Right lobe of liver (tissue), 6 donors: ENCODE results near the gene ANKRD29. TPM values are rescaled to one million over a fixed set of nuclear protein-coding genes. Genes with fewer than 3 reads are reported as not detected.

Experiments used
- ATAC-seq, 4 donors: fragments of 200-7000 bp; cut with Tn5 transposase; one replicate each; pipeline ENCODE4 v1.9.1; 2020; ENCODE audit warnings: mild to moderate bottlenecking in 4 of 4, moderate library complexity in 4 of 4
- DNase-seq, 3 donors: peaks; one replicate each; pipeline ENCODE4 v3.0.0-alpha.2; 2020
- H3K27ac ChIP-seq, 3 donors: fragments of 200-600 bp; one replicate each; pipeline ENCODE4 v1.8.0; 2022
- H3K27me3 ChIP-seq, 2 donors: fragments of 200-600 bp; one replicate each; pipeline ENCODE4 v1.8.0; 2022
- H3K36me3 ChIP-seq, 4 donors: fragments of 200-600 bp; sonication (generic) in 1 of 4; one replicate each; pipeline versions ENCODE4 v1.5.1 to v1.8.0; 2017 to 2022; ENCODE audit warnings: control low read depth in 1 of 4
- H3K4me1 ChIP-seq, 4 donors: fragments of 200-600 bp; sonication (generic) in 1 of 4; one replicate each; pipeline versions ENCODE4 v1.5.1 to v1.8.0; 2017 to 2022; ENCODE audit warnings: control low read depth in 1 of 4
- H3K4me3 ChIP-seq, 3 donors: fragments of 200-600 bp; one replicate each; pipeline ENCODE4 v1.8.0; 2022
- H3K9me3 ChIP-seq, 4 donors: fragments of 200-600 bp; sonication (generic) in 1 of 4; one replicate each; pipeline versions ENCODE4 v1.5.1 to v1.8.0; 2017 to 2022; ENCODE audit warnings: control low read depth in 1 of 4
- CTCF ChIP-seq, 4 donors: fragments of 200-600 bp in 3 of 4; fragments of 450-650 bp in 1 of 4; IDR thresholded peaks; one replicate each; pipeline versions ENCODE4 v1.5.1 to v1.8.0; 2016 to 2022; ENCODE audit warnings: antibody characterized with exemption in 4 of 4, mild to moderate bottlenecking in 2 of 4
- POLR2A ChIP-seq: fragments of 450-650 bp; IDR thresholded peaks from one replicate; pipeline ENCODE4 v1.6.1; 2017; ENCODE audit warnings: antibody characterized with exemption, mild to moderate bottlenecking
- WGBS: methylation state at CpG from one replicate; pipeline ENCODE4 v1.1.6; 2018; ENCODE audit warnings: low coverage, low lambda C conversion rate; ENCODE audit not compliant: insufficient coverage; ENCODE audit errors: missing lambda C conversion rate; 5-methylcytosine and 5-hydroxymethylcytosine counted together
- intact Hi-C, 2 donors: fragments of 100-400 bp; cut with DNase I; formaldehyde crosslinking; loops; one replicate each; pipeline versions ENCODE4 v1.11.2 to v1.14.1; 2022
- total RNA-seq, 6 experiments: library from RNA; depleted of rRNA in 2 of 6; stranded (reverse); fragments of >200 nt in 2 of 6; fragmentation: NEBNext Ultra II Directional in 3 of 6; extraction: Animal tissue kit (Norgen Biotek cat#: 25700) in 3 of 6; gene quantifications; one replicate each; pipeline versions ENCODE4 v1.1.0 to v1.2.4, GENCODE V29; 2016 to 2023
- donor health status: DM: no; HTN: yes; CAD: no.
- donor health status: DM: no; HTN: no; CAD: no.
- donor health status: DM: no; HTN: no; CAD: no.
- donor health status: DM: no; HTN: yes; CAD: no.
- donor health status: DM: no; HTN: yes; CAD: no.

The ANKRD29 gene
- total RNA-seq, 6 experiments from 2014 or later, result 0.39 to 4.8 (median 1.1) TPM

GRCh38 chr18:23573626-23574431, 88.9 kb downstream of the ANKRD29 start:
- TF ChIP-seq CTCF (IDR thresholded peaks at IDR 0.05) (no peak), POLR2A (no peak)
- Histone ChIP-seq H3K4me1 (peaks cover 0 to 35% (median 6%) of the 10 kb centered on the region in 4 donors), H3K36me3 (peaks cover 0 to 5% (median 2%) of the 10 kb centered on the region in 4 donors), H3K4me3 (no peak overlapping the region), H3K27me3 (no peaks in the 10 kb centered on the region), H3K27ac (peak overlapping the region in 2 of 3 donors; percentile 31 to 50), H3K9me3 (no peaks in the 10 kb centered on the region)
- intact Hi-C loops, result loop anchor here in 1 of 2 donors (10.0 kb wide), 1 partner anchor 49 kb away; no protein-coding TSS in a partner anchor
- DNase-seq (peak in 1 of 3 donors; percentile 63), ATAC-seq (peak; percentile 52 to 87 (median 70))
- WGBS, result 24% methylated on average over 6 of the region's 6 CpGs

GRCh38 chr18:23573020-23573419, 89.7 kb downstream of the ANKRD29 start:
- no peak for TF ChIP-seq POLR2A
- TF ChIP-seq CTCF (IDR thresholded peaks at IDR 0.05), result no peak
- Histone ChIP-seq H3K27me3 (no peaks in the 10 kb centered on the region), H3K4me3 (no peak overlapping the region), H3K27ac (peak overlapping the region in 2 of 3 donors; percentile 10 to 16), H3K36me3 (peaks cover 0 to 12% (median 2%) of the 10 kb centered on the region in 4 donors), H3K9me3 (no peaks in the 10 kb centered on the region), H3K4me1 (peaks cover 0 to 34% (median 6%) of the 10 kb centered on the region in 4 donors)
- intact Hi-C loops, result loop anchor here in 1 of 2 donors (10.0 kb wide), 1 partner anchor 48 kb away; no protein-coding TSS in a partner anchor
- ATAC-seq, result peak; percentile 31 to 60 (median 42)
- DNase-seq, result no peak
- 49% methylated on average over 4 of the region's 4 CpGs for WGBS

GRCh38 chr18:23572570-23572969, 90.1 kb downstream of the ANKRD29 start:
- H3K27ac ChIP-seq, result no peak overlapping the region
- WGBS, result 60% methylated on average over 2 of the region's 5 CpGs
- no peaks in the 10 kb centered on the region for H3K27me3 ChIP-seq
- H3K4me1 ChIP-seq, result peaks cover 0 to 34% (median 6%) of the 10 kb centered on the region in 4 donors
- DNase-seq, result no peak
- peaks cover 0 to 16% (median 2%) of the 10 kb centered on the region in 4 donors for H3K36me3 ChIP-seq
- H3K4me3 ChIP-seq, result no peak overlapping the region
- H3K9me3 ChIP-seq, result no peaks in the 10 kb centered on the region
- ATAC-seq, result no peak
- TF ChIP-seq POLR2A (no peak), CTCF (IDR thresholded peaks at IDR 0.05) (no peak)
- intact Hi-C loops, result loop anchor here in 1 of 2 donors (10.0 kb wide), 1 partner anchor 48 kb away; no protein-coding TSS in a partner anchor

GRCh38 chr18:23572012-23572411, 90.7 kb downstream of the ANKRD29 start:
- peaks cover 0 to 34% (median 6%) of the 10 kb centered on the region in 4 donors for H3K4me1 ChIP-seq
- intact Hi-C loops, result loop anchor here in 1 of 2 donors (10.0 kb wide), 1 partner anchor 47 kb away; no protein-coding TSS in a partner anchor
- H3K9me3 ChIP-seq, result no peaks in the 10 kb centered on the region
- peaks cover 0 to 22% (median 3%) of the 10 kb centered on the region in 4 donors for H3K36me3 ChIP-seq
- DNase-seq (no peak), ATAC-seq (peak; percentile 32 to 71 (median 58))
- no peak overlapping the region for H3K4me3 ChIP-seq
- H3K27me3 ChIP-seq, result no peaks in the 10 kb centered on the region
- H3K27ac ChIP-seq, result no peak overlapping the region
- TF ChIP-seq CTCF (IDR thresholded peaks at IDR 0.05) (no peak), POLR2A (no peak)
- 30% methylated on average over 2 of the region's 2 CpGs for WGBS
